ENCODE results near the gene PPP1R12B.
"Not testable (repeated sequence)": the region's sequence is repeated elsewhere in the genome, so short reads cannot be mapped to it uniquely, and the experiment has no call there.

DNA sequence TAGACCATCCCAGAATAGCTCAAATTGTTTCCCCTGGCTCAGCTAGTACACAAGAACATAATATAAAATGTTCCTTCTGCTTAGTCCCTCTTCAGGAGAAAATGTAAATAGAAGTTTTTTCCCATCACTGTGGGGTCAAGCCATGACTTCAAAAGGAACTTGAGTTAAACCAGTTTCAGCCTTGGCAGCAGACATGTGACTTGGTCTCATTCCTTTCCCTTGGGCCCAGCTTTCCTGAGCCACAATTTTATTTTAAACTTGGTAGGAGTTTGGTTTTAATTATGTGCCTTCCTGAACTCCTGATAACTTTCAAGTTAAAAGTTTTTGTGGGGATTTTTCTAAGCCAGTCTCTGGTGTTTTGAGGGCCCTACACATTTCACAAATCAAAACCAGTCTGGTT is 204.1 kb downstream of the PPP1R12B start:
- TF ChIP-seq, protein P1, sequence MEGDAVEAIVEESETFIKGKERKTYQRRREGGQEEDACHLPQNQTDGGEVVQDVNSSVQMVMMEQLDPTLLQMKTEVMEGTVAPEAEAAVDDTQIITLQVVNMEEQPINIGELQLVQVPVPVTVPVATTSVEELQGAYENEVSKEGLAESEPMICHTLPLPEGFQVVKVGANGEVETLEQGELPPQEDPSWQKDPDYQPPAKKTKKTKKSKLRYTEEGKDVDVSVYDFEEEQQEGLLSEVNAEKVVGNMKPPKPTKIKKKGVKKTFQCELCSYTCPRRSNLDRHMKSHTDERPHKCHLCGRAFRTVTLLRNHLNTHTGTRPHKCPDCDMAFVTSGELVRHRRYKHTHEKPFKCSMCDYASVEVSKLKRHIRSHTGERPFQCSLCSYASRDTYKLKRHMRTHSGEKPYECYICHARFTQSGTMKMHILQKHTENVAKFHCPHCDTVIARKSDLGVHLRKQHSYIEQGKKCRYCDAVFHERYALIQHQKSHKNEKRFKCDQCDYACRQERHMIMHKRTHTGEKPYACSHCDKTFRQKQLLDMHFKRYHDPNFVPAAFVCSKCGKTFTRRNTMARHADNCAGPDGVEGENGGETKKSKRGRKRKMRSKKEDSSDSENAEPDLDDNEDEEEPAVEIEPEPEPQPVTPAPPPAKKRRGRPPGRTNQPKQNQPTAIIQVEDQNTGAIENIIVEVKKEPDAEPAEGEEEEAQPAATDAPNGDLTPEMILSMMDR (conservative IDR thresholded peaks at IDR 0.05; ENCODE audit: low read length): not testable (repeated sequence)
- not testable (repeated sequence) for TF ChIP-seq EZH2phosphoT487 (IDR thresholded peaks at IDR 0.05; ENCODE audit: borderline replicate concordance, low read depth, low read length)

Data from OCI-LY7 (cell line).